Measurements from ENCODE around the gene ST6GAL1. TPM values are rescaled to one million over a fixed set of nuclear protein-coding genes. Genes with fewer than 3 reads are reported as not detected.

The ST6GAL1 gene
- total and polyA plus RNA-seq, 2 of the 8 experiments (the other 6 are each of a cell fraction or from before 2014, with no cell fraction given) = 62.8 to 80.9 TPM

DNA sequence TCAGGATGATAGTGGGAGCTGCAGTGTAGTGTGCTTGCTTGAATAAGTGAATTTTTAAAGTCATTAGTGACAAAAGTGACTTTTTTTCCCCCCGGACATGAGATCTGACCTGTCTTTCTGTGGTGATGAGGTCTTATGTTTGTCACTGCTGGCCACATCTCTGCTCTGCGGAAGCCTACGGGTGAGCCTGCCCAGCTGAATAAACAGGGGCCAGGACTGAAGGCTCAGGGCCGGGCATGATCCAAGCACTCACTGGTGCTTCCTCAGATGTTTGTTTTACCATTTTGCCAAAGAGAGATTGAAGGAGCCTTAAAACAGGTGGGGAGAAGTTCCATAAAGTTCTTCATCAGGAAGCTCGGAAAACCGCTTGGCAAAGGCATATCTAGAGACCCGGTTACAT lies 174.0 kb downstream of the ST6GAL1 start (continued):
- TF ChIP-seq, protein P1, sequence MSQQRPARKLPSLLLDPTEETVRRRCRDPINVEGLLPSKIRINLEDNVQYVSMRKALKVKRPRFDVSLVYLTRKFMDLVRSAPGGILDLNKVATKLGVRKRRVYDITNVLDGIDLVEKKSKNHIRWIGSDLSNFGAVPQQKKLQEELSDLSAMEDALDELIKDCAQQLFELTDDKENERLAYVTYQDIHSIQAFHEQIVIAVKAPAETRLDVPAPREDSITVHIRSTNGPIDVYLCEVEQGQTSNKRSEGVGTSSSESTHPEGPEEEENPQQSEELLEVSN (IDR thresholded peaks at IDR 0.05) = no peak
- TF ChIP-seq TEAD4 (IDR thresholded peaks at IDR 0.05; ENCODE audit: low read depth, low read length) (no peak), POU5F1 (IDR thresholded peaks at IDR 0.05; ENCODE audit: low read depth, low read length) (no peak), USF2 (IDR thresholded peaks at IDR 0.05; ENCODE audit: low read length) (no peak)

Measured in H1 (cell line).